Stimulated activated CD4-positive, alpha-beta T cell treated with anti-CD3 and anti-CD28 coated beads, Interleukin-4, amount 100 ng/mL, for 48 hours (primary cell): ENCODE data around the gene IMMP2L.

Source experiments
- DNase-seq, 2 donors: peaks; one replicate each; pipeline ENCODE4 v3.0.0-alpha.2; 2020; ENCODE audit warnings: low read depth in 2 of 2

IMMP2L gene

GRCh38 chr7:111558991-111559390, 3.3 kb downstream of the IMMP2L start:
- no peak for DNase-seq

- DNase-seq, result no peak
Observed at GRCh38 chr7:111556977-111557376, 5.3 kb downstream of the IMMP2L start.

GRCh38 chr7:111554086-111554485, 8.2 kb downstream of the IMMP2L start:
- DNase-seq, result no peak

GRCh38 chr7:111541067-111541466, 21.2 kb downstream of the IMMP2L start:
- no peak for DNase-seq

- no peak for DNase-seq
Observed at GRCh38 chr7:111540199-111540815, 22.0 kb downstream of the IMMP2L start.

- DNase-seq, result no peak
Observed at GRCh38 chr7:111537134-111537533, 25.2 kb downstream of the IMMP2L start.

GRCh38 chr7:111535142-111535870, 27.0 kb downstream of the IMMP2L start:
- DNase-seq, result no peak

- no peak for DNase-seq
Observed at GRCh38 chr7:111532625-111533024, 29.7 kb downstream of the IMMP2L start.

- DNase-seq, result no peak
Observed at GRCh38 chr7:111531993-111532392, 30.3 kb downstream of the IMMP2L start.

GRCh38 chr7:111530356-111530668, 32.0 kb downstream of the IMMP2L start:
- no peak for DNase-seq

GRCh38 chr7:111529507-111530355, 32.6 kb downstream of the IMMP2L start:
- DNase-seq, result no peak

- DNase-seq, result no peak
Observed at GRCh38 chr7:111528331-111528730, 34.0 kb downstream of the IMMP2L start.

- no peak for DNase-seq
Observed at GRCh38 chr7:111527545-111527944, 34.7 kb downstream of the IMMP2L start.

GRCh38 chr7:111525100-111525499, 37.2 kb downstream of the IMMP2L start:
- DNase-seq, result no peak

GRCh38 chr7:111521660-111522059, 40.6 kb downstream of the IMMP2L start:
- DNase-seq, result no peak

GRCh38 chr7:111518264-111518663, 44.0 kb downstream of the IMMP2L start:
- DNase-seq, result no peak

GRCh38 chr7:111517549-111517951, 44.7 kb downstream of the IMMP2L start:
- DNase-seq, result no peak

- no peak for DNase-seq
Observed at GRCh38 chr7:111516612-111517011, 45.7 kb downstream of the IMMP2L start.

GRCh38 chr7:111513566-111513965, 48.7 kb downstream of the IMMP2L start:
- DNase-seq, result no peak

GRCh38 chr7:111511845-111512244, 50.4 kb downstream of the IMMP2L start:
- no peak for DNase-seq

- DNase-seq, result no peak
Observed at GRCh38 chr7:111510584-111511378, 51.5 kb downstream of the IMMP2L start.

- no peak for DNase-seq
Observed at GRCh38 chr7:111510062-111510461, 52.2 kb downstream of the IMMP2L start.
